ENCODE data around the gene SRP14.

SRP14 gene

GRCh38 chr15:40011303-40011702 lies 27.7 kb downstream of the SRP14 start:
- no peak for DNase-seq (ENCODE audit: low read depth)
- no peak for TF ChIP-seq POLR2A (IDR thresholded peaks at IDR 0.05; ENCODE audit: extremely low read depth, insufficient read length)
- TF ChIP-seq MYC (IDR thresholded peaks at IDR 0.05; ENCODE audit: low read depth, low read length) = no peak
- H3K4me3 ChIP-seq (ENCODE audit: low read depth, low read length) = no peak overlapping the region

GRCh38 chr15:40010686-40011085 lies 28.3 kb downstream of the SRP14 start:
- DNase-seq (ENCODE audit: low read depth) = peak; percentile 11
- no peak for TF ChIP-seq MYC (IDR thresholded peaks at IDR 0.05; ENCODE audit: low read depth, low read length)
- TF ChIP-seq POLR2A (IDR thresholded peaks at IDR 0.05; ENCODE audit: extremely low read depth, insufficient read length) = no peak
- no peak for TF ChIP-seq CTCF (IDR thresholded peaks at IDR 0.05; ENCODE audit: low read depth, low read length)
- no peak for TF ChIP-seq MAX (IDR thresholded peaks at IDR 0.05; ENCODE audit: low read depth, low read length)
- H3K4me3 ChIP-seq (ENCODE audit: low read depth, low read length) = no peak overlapping the region

- no peak overlapping the region for H3K4me3 ChIP-seq (ENCODE audit: low read depth, low read length)
- DNase-seq (ENCODE audit: low read depth) = no peak
- no peak for TF ChIP-seq POLR2A (IDR thresholded peaks at IDR 0.05; ENCODE audit: extremely low read depth, insufficient read length)
- no peak for TF ChIP-seq CTCF (IDR thresholded peaks at IDR 0.05; ENCODE audit: low read depth, low read length)
- TF ChIP-seq MYC (IDR thresholded peaks at IDR 0.05; ENCODE audit: low read depth, low read length) = no peak
- no peak for TF ChIP-seq MAX (IDR thresholded peaks at IDR 0.05; ENCODE audit: low read depth, low read length)
These were observed 30.8 kb downstream of the SRP14 start for GRCh38 chr15:40008061-40008765.

- H3K4me3 ChIP-seq (ENCODE audit: low read depth, low read length) = no peak overlapping the region
- DNase-seq (ENCODE audit: low read depth) = no peak
- TF ChIP-seq MAX (IDR thresholded peaks at IDR 0.05; ENCODE audit: low read depth, low read length) (no peak), CTCF (IDR thresholded peaks at IDR 0.05; ENCODE audit: low read depth, low read length) (no peak), MYC (IDR thresholded peaks at IDR 0.05; ENCODE audit: low read depth, low read length) (no peak), POLR2A (IDR thresholded peaks at IDR 0.05; ENCODE audit: extremely low read depth, insufficient read length) (no peak)
These were observed 32.3 kb downstream of the SRP14 start for GRCh38 chr15:40006646-40007045.

GRCh38 chr15:40006003-40006402 lies 33.0 kb downstream of the SRP14 start:
- no peak for DNase-seq (ENCODE audit: low read depth)
- no peak for TF ChIP-seq CTCF (IDR thresholded peaks at IDR 0.05; ENCODE audit: low read depth, low read length)
- TF ChIP-seq MYC (IDR thresholded peaks at IDR 0.05; ENCODE audit: low read depth, low read length) = no peak
- TF ChIP-seq POLR2A (IDR thresholded peaks at IDR 0.05; ENCODE audit: extremely low read depth, insufficient read length) = no peak
- no peak for TF ChIP-seq MAX (IDR thresholded peaks at IDR 0.05; ENCODE audit: low read depth, low read length)
- H3K4me3 ChIP-seq (ENCODE audit: low read depth, low read length) = no peak overlapping the region

GRCh38 chr15:40003116-40003916 lies 35.7 kb downstream of the SRP14 start:
- no peak for TF ChIP-seq CTCF (IDR thresholded peaks at IDR 0.05; ENCODE audit: low read depth, low read length)
- TF ChIP-seq MYC (IDR thresholded peaks at IDR 0.05; ENCODE audit: low read depth, low read length) = no peak
- TF ChIP-seq MAX (IDR thresholded peaks at IDR 0.05; ENCODE audit: low read depth, low read length) = no peak
- no peak for TF ChIP-seq POLR2A (IDR thresholded peaks at IDR 0.05; ENCODE audit: extremely low read depth, insufficient read length)
- H3K4me3 ChIP-seq (ENCODE audit: low read depth, low read length) = no peak overlapping the region
- DNase-seq (ENCODE audit: low read depth) = no peak

Measured in NB4 (cell line).